Right lung (tissue), 5 donors: ENCODE results near the gene DDX55. TPM values are rescaled to one million over a fixed set of nuclear protein-coding genes. Genes with fewer than 3 reads are reported as not detected.

Source experiments
- polyA plus RNA-seq, 5 donors: library from polyadenylated mRNA; unstranded; fragments of 120-200 nt; gene quantifications; one replicate each; pipeline versions ENCODE4 v1.2.1 to v1.2.3, GENCODE V29; 2013; ENCODE audit warnings: inconsistent platforms in 1 of 5, low replicate concordance in 1 of 5; ENCODE audit not compliant: insufficient read length in 5 of 5, insufficient read depth in 1 of 5

The DDX55 gene
- polyA plus RNA-seq, 5 donors = 40.4 to 45.7 (median 42.7) TPM

Other genes with a start within 250 kb of the DDX55 start
- gene SBNO1, start 237.3 kb upstream of the DDX55 start, polyA plus RNA-seq = 10 to 100 TPM; 18.3 to 30.8 (median 29.5) TPM
- 10 to 100 TPM; 55.3 to 59.5 (median 56.0) TPM for gene KMT5A, start 218.0 kb upstream of the DDX55 start, polyA plus RNA-seq
- 1 to 10 TPM; 4.5 to 5.8 (median 5.3) TPM for gene RILPL2, start 165.4 kb upstream of the DDX55 start, polyA plus RNA-seq
- gene SNRNP35, start 144.0 kb upstream of the DDX55 start, polyA plus RNA-seq = 10 to 100 TPM; 32.1 to 40.4 (median 37.4) TPM
- 10 to 100 TPM; 15.8 to 26.7 (median 22.6) TPM for gene RILPL1, start 68.4 kb upstream of the DDX55 start, polyA plus RNA-seq
- gene TMED2, start 17.5 kb upstream of the DDX55 start, polyA plus RNA-seq = 100 to 1,000 TPM; 183 to 208 (median 198) TPM
- 10 to 100 TPM; 63.2 to 74.6 (median 64.2) TPM for gene EIF2B1, start 31.6 kb downstream of the DDX55 start, polyA plus RNA-seq
- gene GTF2H3, start 31.7 kb downstream of the DDX55 start, polyA plus RNA-seq = 10 to 100 TPM; 27.6 to 45.5 (median 39.6) TPM
- gene TCTN2, start 69.0 kb downstream of the DDX55 start, polyA plus RNA-seq = 10 to 100 TPM; 19.6 to 28.6 (median 26.4) TPM
- 10 to 100 TPM; 17.2 to 25.3 (median 23.1) TPM for gene ATP6V0A2, start 110.3 kb downstream of the DDX55 start, polyA plus RNA-seq
- 1 to 10 TPM; 3.3 to 8.5 (median 6.0) TPM for gene DNAH10, start 160.2 kb downstream of the DDX55 start, polyA plus RNA-seq